HEK293 (cell line): ENCODE results near the gene AIPL1.

Source experiments
- CTCF ChIP-seq: fragments of 450-650 bp; formaldehyde crosslinking; IDR thresholded peaks from 2 replicates; pipeline ENCODE4 v1.5.1; 2016; ENCODE audit warnings: missing biosample characterization, missing genetic modification characterization
- MEIS1 ChIP-seq: sonication (generic); formaldehyde crosslinking; IDR thresholded peaks from 2 replicates; pipeline ENCODE4 v1.8.1; 2022; ENCODE audit warnings: missing genetic modification reagents, mild to moderate bottlenecking, borderline replicate concordance
- PATZ1 ChIP-seq: fragments of 450-650 bp; formaldehyde crosslinking; IDR thresholded peaks from 2 replicates; pipeline ENCODE4 v1.5.1; 2016; ENCODE audit warnings: missing biosample characterization, missing genetic modification characterization
- SCRT1 ChIP-seq: fragments of 450-650 bp; formaldehyde crosslinking; IDR thresholded peaks from 2 replicates; pipeline ENCODE4 v1.5.1; 2016; ENCODE audit warnings: missing biosample characterization, missing genetic modification characterization, borderline replicate concordance
- YY2 ChIP-seq: fragments of 450-650 bp; formaldehyde crosslinking; IDR thresholded peaks from 2 replicates; pipeline ENCODE4 v1.5.1; 2016; ENCODE audit warnings: missing biosample characterization, missing genetic modification characterization
- ZNF138 ChIP-seq: fragments of 450-650 bp; formaldehyde crosslinking; IDR thresholded peaks from 2 replicates; pipeline ENCODE4 v1.5.1; 2016; ENCODE audit warnings: missing biosample characterization, missing genetic modification characterization, borderline replicate concordance
- ZNF274 ChIP-seq, 2 experiments: fragments of 200-500 bp in 1 of 2; fragments of 450-650 bp in 1 of 2; sonication (Bioruptor generic) in 1 of 2; formaldehyde crosslinking in 1 of 2; IDR thresholded peaks; 2 replicates each; pipeline versions ENCODE4 v1.5.1 to v1.6.1; 2014 to 2016; ENCODE audit warnings: borderline replicate concordance in 1 of 2, inconsistent platforms in 1 of 2, low read length in 1 of 2, missing biosample characterization in 1 of 2, missing genetic modification characterization in 1 of 2
- ZNF350 ChIP-seq: fragments of 450-650 bp; formaldehyde crosslinking; IDR thresholded peaks from 2 replicates; pipeline ENCODE4 v1.5.0; 2017; ENCODE audit warnings: missing biosample characterization, mild to moderate bottlenecking, missing genetic modification characterization
- ZNF416 ChIP-seq: fragments of 450-650 bp; formaldehyde crosslinking; IDR thresholded peaks from 2 replicates; pipeline ENCODE4 v1.5.1; 2016; ENCODE audit warnings: missing biosample characterization, missing genetic modification characterization
- ZNF639 ChIP-seq: fragments of 450-650 bp; formaldehyde crosslinking; IDR thresholded peaks from 2 replicates; pipeline ENCODE4 v1.5.1; 2016; ENCODE audit warnings: missing biosample characterization, missing genetic modification characterization
- ZNF792 ChIP-seq: fragments of 450-650 bp; formaldehyde crosslinking; IDR thresholded peaks from 2 replicates; pipeline ENCODE4 v1.5.1; 2016; ENCODE audit warnings: missing biosample characterization, missing genetic modification characterization
- TF ChIP-seq, protein P1 (sequence below): fragments of 450-650 bp; formaldehyde crosslinking; IDR thresholded peaks from 2 replicates; pipeline ENCODE4 v1.5.1; 2016; ENCODE audit warnings: missing biosample characterization, missing genetic modification characterization
- TF ChIP-seq, protein P2 (sequence below): fragments of 450-650 bp; formaldehyde crosslinking; IDR thresholded peaks from 2 replicates; pipeline ENCODE4 v1.5.1; 2016; ENCODE audit warnings: missing biosample characterization, missing genetic modification characterization, borderline replicate concordance
- TF ChIP-seq, protein P3 (sequence below): sonication (generic); formaldehyde crosslinking; IDR thresholded peaks from 2 replicates; pipeline ENCODE4 v1.8.1; 2022; ENCODE audit warnings: mild to moderate bottlenecking, moderate library complexity, missing genetic modification reagents

DNA sequence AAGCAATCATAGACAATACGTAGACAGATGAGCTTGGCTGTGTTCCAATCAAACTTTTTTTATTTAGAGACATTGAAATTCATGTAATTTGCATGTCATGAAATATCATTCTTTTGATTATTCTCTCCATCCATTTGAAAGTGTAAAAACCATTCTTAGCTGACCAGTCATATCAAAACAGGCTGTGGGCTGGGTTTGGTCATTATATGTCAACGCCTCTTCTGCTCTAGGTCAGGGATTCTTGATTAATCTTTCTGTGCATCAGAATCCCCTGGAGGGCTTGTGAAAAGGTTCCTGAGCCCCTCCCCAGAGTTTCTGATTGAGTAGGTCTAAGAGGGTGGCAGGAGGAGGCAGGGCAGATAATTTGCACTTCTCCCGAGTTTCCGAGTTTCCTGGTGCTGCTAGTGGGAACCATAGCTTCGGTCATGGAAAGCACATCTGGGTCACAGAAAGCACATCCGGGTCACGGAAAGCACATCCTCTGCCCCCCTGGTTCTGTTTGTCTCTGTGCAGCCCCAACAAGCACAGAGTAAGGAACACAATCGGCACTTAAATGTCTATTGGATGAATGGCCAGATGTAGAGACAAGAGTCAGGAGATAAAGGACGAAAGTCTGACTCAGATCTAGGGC is 25.7 kb upstream of the AIPL1 start:
- TF ChIP-seq ZNF350 (tag by site-specific recombination) (no peak), ZNF138 (no peak), YY2 (tag by site-specific recombination) (no peak), MEIS1 (CRISPR knock-in tag) (no peak), PATZ1 (tag by site-specific recombination) (no peak), CTCF (tag by site-specific recombination) (no peak), ZNF274 (IDR thresholded peaks at IDR 0.05; ENCODE audit: low read length) (no peak), ZNF274 (tag by site-specific recombination; IDR thresholded peaks at IDR 0.05; ENCODE audit: borderline replicate concordance) (no peak), ZNF416 (no peak), ZNF792 (tag by site-specific recombination) (no peak), SCRT1 (tag by site-specific recombination) (no peak), ZNF639 (tag by site-specific recombination) (no peak)
- TF ChIP-seq, protein P1, sequence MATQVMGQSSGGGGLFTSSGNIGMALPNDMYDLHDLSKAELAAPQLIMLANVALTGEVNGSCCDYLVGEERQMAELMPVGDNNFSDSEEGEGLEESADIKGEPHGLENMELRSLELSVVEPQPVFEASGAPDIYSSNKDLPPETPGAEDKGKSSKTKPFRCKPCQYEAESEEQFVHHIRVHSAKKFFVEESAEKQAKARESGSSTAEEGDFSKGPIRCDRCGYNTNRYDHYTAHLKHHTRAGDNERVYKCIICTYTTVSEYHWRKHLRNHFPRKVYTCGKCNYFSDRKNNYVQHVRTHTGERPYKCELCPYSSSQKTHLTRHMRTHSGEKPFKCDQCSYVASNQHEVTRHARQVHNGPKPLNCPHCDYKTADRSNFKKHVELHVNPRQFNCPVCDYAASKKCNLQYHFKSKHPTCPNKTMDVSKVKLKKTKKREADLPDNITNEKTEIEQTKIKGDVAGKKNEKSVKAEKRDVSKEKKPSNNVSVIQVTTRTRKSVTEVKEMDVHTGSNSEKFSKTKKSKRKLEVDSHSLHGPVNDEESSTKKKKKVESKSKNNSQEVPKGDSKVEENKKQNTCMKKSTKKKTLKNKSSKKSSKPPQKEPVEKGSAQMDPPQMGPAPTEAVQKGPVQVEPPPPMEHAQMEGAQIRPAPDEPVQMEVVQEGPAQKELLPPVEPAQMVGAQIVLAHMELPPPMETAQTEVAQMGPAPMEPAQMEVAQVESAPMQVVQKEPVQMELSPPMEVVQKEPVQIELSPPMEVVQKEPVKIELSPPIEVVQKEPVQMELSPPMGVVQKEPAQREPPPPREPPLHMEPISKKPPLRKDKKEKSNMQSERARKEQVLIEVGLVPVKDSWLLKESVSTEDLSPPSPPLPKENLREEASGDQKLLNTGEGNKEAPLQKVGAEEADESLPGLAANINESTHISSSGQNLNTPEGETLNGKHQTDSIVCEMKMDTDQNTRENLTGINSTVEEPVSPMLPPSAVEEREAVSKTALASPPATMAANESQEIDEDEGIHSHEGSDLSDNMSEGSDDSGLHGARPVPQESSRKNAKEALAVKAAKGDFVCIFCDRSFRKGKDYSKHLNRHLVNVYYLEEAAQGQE (tag by site-specific recombination) = no peak
- TF ChIP-seq, protein P2, sequence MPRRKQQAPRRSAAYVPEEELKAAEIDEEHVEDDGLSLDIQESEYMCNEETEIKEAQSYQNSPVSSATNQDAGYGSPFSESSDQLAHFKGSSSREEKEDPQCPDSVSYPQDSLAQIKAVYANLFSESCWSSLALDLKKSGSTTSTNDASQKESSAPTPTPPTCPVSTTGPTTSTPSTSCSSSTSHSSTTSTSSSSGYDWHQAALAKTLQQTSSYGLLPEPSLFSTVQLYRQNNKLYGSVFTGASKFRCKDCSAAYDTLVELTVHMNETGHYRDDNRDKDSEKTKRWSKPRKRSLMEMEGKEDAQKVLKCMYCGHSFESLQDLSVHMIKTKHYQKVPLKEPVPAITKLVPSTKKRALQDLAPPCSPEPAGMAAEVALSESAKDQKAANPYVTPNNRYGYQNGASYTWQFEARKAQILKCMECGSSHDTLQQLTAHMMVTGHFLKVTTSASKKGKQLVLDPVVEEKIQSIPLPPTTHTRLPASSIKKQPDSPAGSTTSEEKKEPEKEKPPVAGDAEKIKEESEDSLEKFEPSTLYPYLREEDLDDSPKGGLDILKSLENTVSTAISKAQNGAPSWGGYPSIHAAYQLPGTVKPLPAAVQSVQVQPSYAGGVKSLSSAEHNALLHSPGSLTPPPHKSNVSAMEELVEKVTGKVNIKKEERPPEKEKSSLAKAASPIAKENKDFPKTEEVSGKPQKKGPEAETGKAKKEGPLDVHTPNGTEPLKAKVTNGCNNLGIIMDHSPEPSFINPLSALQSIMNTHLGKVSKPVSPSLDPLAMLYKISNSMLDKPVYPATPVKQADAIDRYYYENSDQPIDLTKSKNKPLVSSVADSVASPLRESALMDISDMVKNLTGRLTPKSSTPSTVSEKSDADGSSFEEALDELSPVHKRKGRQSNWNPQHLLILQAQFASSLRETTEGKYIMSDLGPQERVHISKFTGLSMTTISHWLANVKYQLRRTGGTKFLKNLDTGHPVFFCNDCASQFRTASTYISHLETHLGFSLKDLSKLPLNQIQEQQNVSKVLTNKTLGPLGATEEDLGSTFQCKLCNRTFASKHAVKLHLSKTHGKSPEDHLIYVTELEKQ (tag by site-specific recombination) = no peak
- TF ChIP-seq, protein P3, sequence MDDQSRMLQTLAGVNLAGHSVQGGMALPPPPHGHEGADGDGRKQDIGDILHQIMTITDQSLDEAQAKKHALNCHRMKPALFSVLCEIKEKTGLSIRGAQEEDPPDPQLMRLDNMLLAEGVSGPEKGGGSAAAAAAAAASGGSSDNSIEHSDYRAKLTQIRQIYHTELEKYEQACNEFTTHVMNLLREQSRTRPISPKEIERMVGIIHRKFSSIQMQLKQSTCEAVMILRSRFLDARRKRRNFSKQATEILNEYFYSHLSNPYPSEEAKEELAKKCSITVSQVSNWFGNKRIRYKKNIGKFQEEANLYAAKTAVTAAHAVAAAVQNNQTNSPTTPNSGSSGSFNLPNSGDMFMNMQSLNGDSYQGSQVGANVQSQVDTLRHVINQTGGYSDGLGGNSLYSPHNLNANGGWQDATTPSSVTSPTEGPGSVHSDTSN (CRISPR knock-in tag) = no peak
